T-helper 17 cell (primary cell): ENCODE results near the gene KRTAP10-1. TPM values are rescaled to one million over a fixed set of nuclear protein-coding genes. Genes with fewer than 3 reads are reported as not detected.
"Not testable (repeated sequence)": the region's sequence is repeated elsewhere in the genome, so short reads cannot be mapped to it uniquely, and the experiment has no call there.

ENCODE experiments used
- ATAC-seq: fragments of 150-1000 bp; cut with Tn5 transposase; 2 replicates; pipeline ENCODE4 v1.10.0; 2021; ENCODE audit warnings: mild to moderate bottlenecking, moderate library complexity
- DNase-seq, 3 donors: peaks; one replicate each; pipeline versions ENCODE4 v3.0.0 to v3.0.0-alpha.2; 2020 to 2021
- H3K9me3 ChIP-seq: one replicate; pipeline ENCODE4 v1.7.0; 2013; ENCODE audit warnings: low read length, mild to moderate bottlenecking; ENCODE audit not compliant: control insufficient read depth, poor library complexity, severe bottlenecking
- H3K27ac Mint-ChIP-seq: one replicate; pipeline ENCODE4 v1.8.0; 2022; ENCODE audit warnings: mild to moderate bottlenecking, moderate library complexity, mixed read lengths
- H3K27me3 Mint-ChIP-seq: one replicate; pipeline ENCODE4 v1.8.0; 2022; ENCODE audit warnings: mixed read lengths
- H3K36me3 Mint-ChIP-seq: one replicate; pipeline ENCODE4 v1.8.0; 2022; ENCODE audit warnings: low read depth, mixed read lengths
- H3K4me1 Mint-ChIP-seq: one replicate; pipeline ENCODE4 v1.8.0; 2022; ENCODE audit warnings: mild to moderate bottlenecking, mixed read lengths
- H3K4me3 Mint-ChIP-seq: one replicate; pipeline ENCODE4 v1.8.0; 2022; ENCODE audit warnings: mild to moderate bottlenecking, moderate library complexity, mixed read lengths
- total RNA-seq, 4 donors: library from RNA in 2 of 4; stranded (reverse) in 2 of 4; gene quantifications; one replicate each; pipeline ENCODE4 v1.2.3 and lab custom pipeline; 2022 to 2026

KRTAP10-1 gene
- total RNA-seq, 2 donors from 2014 or later, result not detected

- no peaks in the 10 kb centered on the region for H3K9me3 ChIP-seq
- no peak for DNase-seq
- no peak for ATAC-seq
- Mint-ChIP-seq H3K36me3 (peaks cover 2% of the 10 kb centered on the region), H3K4me3 (peak overlapping the region; percentile 34), H3K27me3 (peaks cover 30% of the 10 kb centered on the region), H3K4me1 (peaks cover 8% of the 10 kb centered on the region), H3K27ac (peak overlapping the region; percentile 79)
Measured at GRCh38 chr21:44575307-44576024, 35.5 kb upstream of the KRTAP10-1 start.

- Mint-ChIP-seq H3K27ac (peak overlapping the region; percentile 79), H3K4me1 (peaks cover 8% of the 10 kb centered on the region), H3K36me3 (peaks cover 2% of the 10 kb centered on the region), H3K4me3 (no peak overlapping the region), H3K27me3 (peaks cover 30% of the 10 kb centered on the region)
- no peak for ATAC-seq
- DNase-seq, result no peak
- H3K9me3 ChIP-seq, result no peaks in the 10 kb centered on the region
Measured at GRCh38 chr21:44574457-44575306, 34.7 kb upstream of the KRTAP10-1 start.

GRCh38 chr21:44573630-44574456, 33.8 kb upstream of the KRTAP10-1 start, which contains the start of gene KRTAP10-4:
TSS of gene KRTAP10-4 (plus strand) at chr21:44573729. CDS start at chr21:44573759, 30 bp downstream.
- not testable (repeated sequence) for DNase-seq, H3K4me3 Mint-ChIP-seq, H3K4me1 Mint-ChIP-seq, H3K36me3 Mint-ChIP-seq, H3K9me3 ChIP-seq, ATAC-seq
- peak within 1 kb of the TSS; percentile 79 for H3K27ac Mint-ChIP-seq
- H3K27me3 Mint-ChIP-seq, result peaks cover 35% of the 10 kb centered on the region

GRCh38 chr21:44572959-44573583, 33.1 kb upstream of the KRTAP10-1 start:
- H3K9me3 ChIP-seq, result no peaks in the 10 kb centered on the region
- no peak overlapping the region for H3K4me3 Mint-ChIP-seq
- no peak overlapping the region for H3K27ac Mint-ChIP-seq
- peaks cover 8% of the 10 kb centered on the region for H3K4me1 Mint-ChIP-seq
- DNase-seq (no peak), ATAC-seq (no peak)
- peaks cover 2% of the 10 kb centered on the region for H3K36me3 Mint-ChIP-seq
- peaks cover 35% of the 10 kb centered on the region for H3K27me3 Mint-ChIP-seq

- no peaks in the 10 kb centered on the region for H3K9me3 ChIP-seq
- DNase-seq (no peak), ATAC-seq (no peak)
- Mint-ChIP-seq H3K27me3 (peaks cover 39% of the 10 kb centered on the region), H3K27ac (no peak overlapping the region), H3K4me3 (no peak overlapping the region), H3K4me1 (peaks cover 8% of the 10 kb centered on the region), H3K36me3 (peaks cover 2% of the 10 kb centered on the region)
Measured at GRCh38 chr21:44571844-44572782, 32.1 kb upstream of the KRTAP10-1 start.

GRCh38 chr21:44571296-44571695, 31.3 kb upstream of the KRTAP10-1 start:
- no peak overlapping the region for H3K27ac Mint-ChIP-seq
- no peak overlapping the region for H3K4me3 Mint-ChIP-seq
- H3K9me3 ChIP-seq, result no peaks in the 10 kb centered on the region
- DNase-seq, result no peak
- H3K4me1 Mint-ChIP-seq, result peaks cover 8% of the 10 kb centered on the region
- H3K36me3 Mint-ChIP-seq, result peaks cover 2% of the 10 kb centered on the region
- ATAC-seq, result no peak
- peaks cover 39% of the 10 kb centered on the region for H3K27me3 Mint-ChIP-seq

- peaks cover 12% of the 10 kb centered on the region for H3K4me1 Mint-ChIP-seq
- no peak overlapping the region for H3K4me3 Mint-ChIP-seq
- ATAC-seq, result no peak
- H3K36me3 Mint-ChIP-seq, result peaks cover 2% of the 10 kb centered on the region
- H3K9me3 ChIP-seq, result no peaks in the 10 kb centered on the region
- no peak for DNase-seq
- H3K27me3 Mint-ChIP-seq, result peaks cover 31% of the 10 kb centered on the region
- no peak overlapping the region for H3K27ac Mint-ChIP-seq
Measured at GRCh38 chr21:44569861-44570517, 30.0 kb upstream of the KRTAP10-1 start.

GRCh38 chr21:44568667-44569556, 28.9 kb upstream of the KRTAP10-1 start:
- no peak for DNase-seq
- Mint-ChIP-seq H3K36me3 (peaks cover 2% of the 10 kb centered on the region), H3K4me1 (peaks cover 9% of the 10 kb centered on the region), H3K4me3 (no peak overlapping the region), H3K27me3 (peaks cover 21% of the 10 kb centered on the region), H3K27ac (peak overlapping the region; percentile 60)
- ATAC-seq, result no peak
- H3K9me3 ChIP-seq, result no peaks in the 10 kb centered on the region

GRCh38 chr21:44568261-44568660, 28.3 kb upstream of the KRTAP10-1 start:
- peaks cover 2% of the 10 kb centered on the region for H3K36me3 Mint-ChIP-seq
- H3K27ac Mint-ChIP-seq, result no peak overlapping the region
- peaks cover 9% of the 10 kb centered on the region for H3K4me1 Mint-ChIP-seq
- no peaks in the 10 kb centered on the region for H3K9me3 ChIP-seq
- H3K27me3 Mint-ChIP-seq, result peaks cover 19% of the 10 kb centered on the region
- no peak overlapping the region for H3K4me3 Mint-ChIP-seq
- DNase-seq, result no peak
- no peak for ATAC-seq

- H3K4me3 Mint-ChIP-seq, result no peak overlapping the region
- no peak for ATAC-seq
- peaks cover 9% of the 10 kb centered on the region for H3K4me1 Mint-ChIP-seq
- H3K9me3 ChIP-seq, result no peaks in the 10 kb centered on the region
- H3K27me3 Mint-ChIP-seq, result peaks cover 16% of the 10 kb centered on the region
- H3K27ac Mint-ChIP-seq, result no peak overlapping the region
- no peak for DNase-seq
- H3K36me3 Mint-ChIP-seq, result peaks cover 2% of the 10 kb centered on the region
Measured at GRCh38 chr21:44567481-44568171, 27.6 kb upstream of the KRTAP10-1 start.
